Measurements from ENCODE around the gene MPP2. TPM values are rescaled to one million over a fixed set of nuclear protein-coding genes. Genes with fewer than 3 reads are reported as not detected.
A peak's percentile ranks its signal among the peaks of the same experiment; 100 is the strongest.
"Not testable (repeated sequence)": the region's sequence is repeated elsewhere in the genome, so short reads cannot be mapped to it uniquely, and the experiment has no call there.

Gene MPP2
- total RNA-seq, 2 donors from 2014 or later: 1.6 to 2.6 TPM

- Histone ChIP-seq H3K9me3 (no peaks in the 10 kb centered on the region), H3K4me3 (no peak overlapping the region), H3K27me3 (no peaks in the 10 kb centered on the region), H3K27ac (peak overlapping the region in 3 of 4 donors; percentile 35 to 61 (median 52)), H3K4me1 (peaks cover 21% of the 10 kb centered on the region), H3K36me3 (replicated peaks in 1 of 2; ENCODE audit: insufficient read depth in 1 of 2, low read depth in 2 of 2) (no peaks in the 10 kb centered on the region)
- peak; percentile 89 for ATAC-seq
- 7% methylated on average over 13 of the region's 13 CpGs for WGBS, 2 donors
- DNase-seq: peak; percentile 84 to 89 (median 86)
- intact Hi-C loops (cut with DNase I): no loop called here
- TF ChIP-seq CTCF (IDR thresholded peaks at IDR 0.05): peak; percentile 91 to 99 (median 93)
- no peak for TF ChIP-seq POLR2A (IDR thresholded peaks at IDR 0.05)
These were observed 61.1 kb downstream of the MPP2 start for GRCh38 chr17:43846221-43846712.

GRCh38 chr17:43845766-43846165 is 61.6 kb downstream of the MPP2 start:
- DNase-seq (no peak), ATAC-seq (no peak)
- H3K27me3 ChIP-seq: no peaks in the 10 kb centered on the region
- H3K36me3 ChIP-seq (replicated peaks in 1 of 2; ENCODE audit: insufficient read depth in 1 of 2, low read depth in 2 of 2): no peaks in the 10 kb centered on the region
- H3K4me1 ChIP-seq: peaks cover 21% of the 10 kb centered on the region
- 43 to 46% methylated on average over 4 of the region's 4 CpGs for WGBS, 2 donors
- peak overlapping the region in 3 of 4 donors; percentile 35 to 61 (median 52) for H3K27ac ChIP-seq
- intact Hi-C loops (cut with DNase I): no loop called here
- H3K9me3 ChIP-seq: no peaks in the 10 kb centered on the region
- H3K4me3 ChIP-seq: no peak overlapping the region
- TF ChIP-seq CTCF (IDR thresholded peaks at IDR 0.05): no peak
- TF ChIP-seq POLR2A (IDR thresholded peaks at IDR 0.05): no peak

GRCh38 chr17:43844241-43844640 is 63.1 kb downstream of the MPP2 start:
- Histone ChIP-seq H3K36me3 (replicated peaks in 1 of 2; ENCODE audit: insufficient read depth in 1 of 2, low read depth in 2 of 2) (no peaks in the 10 kb centered on the region), H3K27ac (no peak overlapping the region), H3K9me3 (no peaks in the 10 kb centered on the region), H3K4me1 (peaks cover 34% of the 10 kb centered on the region), H3K4me3 (no peak overlapping the region), H3K27me3 (no peaks in the 10 kb centered on the region)
- intact Hi-C loops (cut with DNase I): no loop called here
- DNase-seq (no peak), ATAC-seq (no peak)
- TF ChIP-seq CTCF (IDR thresholded peaks at IDR 0.05) (no peak), POLR2A (IDR thresholded peaks at IDR 0.05) (no peak)
- WGBS, 2 donors: 58 to 72% methylated on average over 2 to 5 of the region's 5 CpGs

GRCh38 chr17:43842975-43843325 is 64.4 kb downstream of the MPP2 start:
- WGBS, 2 donors: 64 to 70% methylated on average over 7 of the region's 7 CpGs
- DNase-seq (no peak), ATAC-seq (no peak)
- H3K36me3 ChIP-seq (replicated peaks in 1 of 2; ENCODE audit: insufficient read depth in 1 of 2, low read depth in 2 of 2): no peaks in the 10 kb centered on the region
- intact Hi-C loops (cut with DNase I): no loop called here
- H3K4me1 ChIP-seq: peaks cover 35% of the 10 kb centered on the region
- no peak overlapping the region for H3K27ac ChIP-seq
- H3K4me3 ChIP-seq: no peak overlapping the region
- H3K9me3 ChIP-seq: no peaks in the 10 kb centered on the region
- H3K27me3 ChIP-seq: no peaks in the 10 kb centered on the region
- no peak for TF ChIP-seq POLR2A (IDR thresholded peaks at IDR 0.05)
- TF ChIP-seq CTCF (IDR thresholded peaks at IDR 0.05): no peak

GRCh38 chr17:43842091-43842974 is 65.0 kb downstream of the MPP2 start:
- 82 to 83% methylated on average over 53 to 54 of the region's 54 CpGs for WGBS, 2 donors
- H3K9me3 ChIP-seq; intact Hi-C loops (cut with DNase I); ATAC-seq; H3K4me3 ChIP-seq; H3K36me3 ChIP-seq (replicated peaks in 1 of 2; ENCODE audit: insufficient read depth in 1 of 2, low read depth in 2 of 2); H3K27me3 ChIP-seq: not testable (repeated sequence)
- Histone ChIP-seq H3K4me1 (peaks cover 35% of the 10 kb centered on the region), H3K27ac (peak overlapping the region in 3 of 4 donors; percentile 59 to 68 (median 67))
- DNase-seq: peak in 2 of 4 donors; percentile 16 to 28

Measured in body of pancreas (tissue), 4 donors.